Endothelial cell of umbilical vein (primary cell): ENCODE results near the gene RALGAPA1. TPM values are rescaled to one million over a fixed set of nuclear protein-coding genes. Genes with fewer than 3 reads are reported as not detected.

Source experiments
- BruUV-seq: library from RNA; stranded (reverse); fragments of 400-500 nt; replicated peaks from 2 replicates; lab custom pipeline; 2021; lab: Mats Ljungman, UMichigan
- CTCF ChIA-PET: fragments of 300-600, 350-600 bp; sonication (Branson Sonifier 250); formaldehyde crosslinking; loops from one replicate; lab custom pipeline; 2021; ENCODE audit warnings: antibody characterized with exemption, inconsistent platforms; lab: Charles Lee
- POLR2A ChIA-PET: fragments of 300-600, 350-600 bp; sonication (Branson Sonifier 250); formaldehyde crosslinking; loops from one replicate; lab custom pipeline; 2021; ENCODE audit warnings: antibody characterized with exemption, inconsistent platforms; lab: Charles Lee
- DNase-seq: peaks from one replicate; pipeline ENCODE4 v3.0.0-alpha.2; 2011; ENCODE audit warnings: low read depth, low spot score
- FAIRE-seq: peaks from 2 replicates; lab custom pipeline; 2011; peaks lifted over from hg19 to GRCh38; lab: Jason Lieb, UNC
- H2AFZ ChIP-seq: 2 replicates; pipeline ENCODE4 v1.6.0; 2012; ENCODE audit warnings: low read depth, low read length, control low read depth, inconsistent platforms
- H3K27ac ChIP-seq: 2 replicates; pipeline ENCODE4 v1.5.1; 2011; ENCODE audit warnings: low read depth, mild to moderate bottlenecking, control low read depth, low read length, moderate library complexity; ENCODE audit not compliant: insufficient read depth
- H3K27me3 ChIP-seq, 2 experiments: 2 replicates each; pipeline versions ENCODE4 v1.6.0 to v1.6.1; 2011; ENCODE audit warnings: low read length in 2 of 2, mixed read lengths in 1 of 2; ENCODE audit not compliant: control insufficient read depth in 2 of 2, insufficient read depth in 2 of 2
- H3K36me3 ChIP-seq, 2 experiments: 2 replicates in 1 of 2; 3 replicates in 1 of 2; pipeline ENCODE4 v1.5.1; 2011; ENCODE audit warnings: low read length in 2 of 2, mild to moderate bottlenecking in 1 of 2, moderate library complexity in 1 of 2; ENCODE audit not compliant: control insufficient read depth in 2 of 2, insufficient read depth in 2 of 2; ENCODE audit errors: extremely low read depth in 1 of 2
- H3K4me1 ChIP-seq: 3 replicates; pipeline ENCODE4 v1.5.1; 2011; ENCODE audit warnings: mild to moderate bottlenecking, low read length; ENCODE audit not compliant: control insufficient read depth, insufficient read depth; ENCODE audit errors: extremely low read depth
- H3K4me2 ChIP-seq: 2 replicates; pipeline ENCODE4 v1.6.1; 2011; ENCODE audit warnings: low read length, control low read depth, mixed read lengths; ENCODE audit not compliant: insufficient read depth
- H3K4me3 ChIP-seq, 3 experiments: fragments of 200-600 bp in 1 of 3; sonication (generic), shearing (Covaris generic) in 1 of 3; replicated peaks in 1 of 3; 2 replicates each; pipeline ENCODE4 v1.5.1; 2011 to 2016; ENCODE audit warnings: control low read depth in 3 of 3, low read length in 3 of 3, mild to moderate bottlenecking in 2 of 3, inconsistent platforms in 1 of 3, low read depth in 1 of 3, moderate library complexity in 1 of 3; ENCODE audit not compliant: insufficient read depth in 1 of 3
- H3K79me2 ChIP-seq: 2 replicates; pipeline ENCODE4 v1.6.0; 2012; ENCODE audit warnings: low read length, inconsistent platforms; ENCODE audit not compliant: control insufficient read depth, insufficient read depth
- H3K9ac ChIP-seq: replicated peaks from 2 replicates; pipeline ENCODE3; 2011; ENCODE audit warnings: low read length, control low read depth; ENCODE audit not compliant: insufficient read depth; ENCODE audit errors: extremely low read depth
- H3K9me1 ChIP-seq: replicated peaks from 3 replicates; pipeline ENCODE4 v1.6.0; 2011; ENCODE audit warnings: mild to moderate bottlenecking, low read length; ENCODE audit not compliant: control insufficient read depth, insufficient read depth; ENCODE audit errors: extremely low read depth
- H3K9me3 ChIP-seq: replicated peaks from 2 replicates; pipeline ENCODE4 v1.5.1; 2012; ENCODE audit warnings: low read length, inconsistent platforms; ENCODE audit not compliant: control insufficient read depth, insufficient read depth
- H4K20me1 ChIP-seq: replicated peaks from 2 replicates; pipeline ENCODE3; 2011; ENCODE audit warnings: mild to moderate bottlenecking, low read length; ENCODE audit not compliant: control insufficient read depth, insufficient read depth; ENCODE audit errors: extremely low read depth
- EZH2 ChIP-seq: IDR thresholded peaks from 2 replicates; pipeline ENCODE4 v1.6.1; 2012; ENCODE audit warnings: borderline replicate concordance, low read depth, mild to moderate bottlenecking, moderate library complexity, low read length, inconsistent platforms; ENCODE audit not compliant: severe bottlenecking
- FOS ChIP-seq: IDR thresholded peaks from 2 replicates; pipeline ENCODE4 v1.6.1; 2011; ENCODE audit warnings: mild to moderate bottlenecking, low read length, moderate library complexity, borderline replicate concordance; ENCODE audit not compliant: insufficient read depth
- GATA2 ChIP-seq: IDR thresholded peaks from 2 replicates; pipeline ENCODE4 v1.7.0; 2011; ENCODE audit warnings: low read depth, mild to moderate bottlenecking, moderate library complexity, mixed read lengths, low read length; ENCODE audit not compliant: insufficient read length, insufficient read depth
- JUN ChIP-seq: IDR thresholded peaks from 2 replicates; pipeline ENCODE4 v1.6.1; 2011; ENCODE audit warnings: borderline replicate concordance, low read depth; ENCODE audit not compliant: insufficient read length, insufficient read depth
- MYC ChIP-seq: IDR thresholded peaks from one replicate; pipeline ENCODE4 v1.6.1; 2011; ENCODE audit warnings: mild to moderate bottlenecking, low read depth, low read length
- POLR2A ChIP-seq: IDR thresholded peaks from 2 replicates; pipeline ENCODE4 v1.6.1; 2012; ENCODE audit warnings: low read depth, mild to moderate bottlenecking, control low read depth, low read length
- POLR2AphosphoS5 ChIP-seq: IDR thresholded peaks from 2 replicates; pipeline ENCODE4 v1.6.1; 2012; ENCODE audit warnings: low read depth, mild to moderate bottlenecking, control low read depth, low read length, moderate library complexity; ENCODE audit not compliant: insufficient read depth
- dilution Hi-C: fragments of 300-500 bp; cut with MboI; formaldehyde crosslinking; loops from one replicate; pipeline ENCODE4 v1.15.0; 2019; ENCODE audit warnings: low sequenced_read_pairs; ENCODE audit not compliant: extremely low pct_ligation_motif_present
- intact Hi-C: fragments of 100-400 bp; cut with micrococcal nuclease; formaldehyde crosslinking; loops from one replicate; pipeline ENCODE4 v1.10.0; 2022
- polyA plus RNA-seq, 4 experiments: library from polyadenylated mRNA; depleted of rRNA in 3 of 4; stranded (reverse) in 3 of 4; unstranded in 1 of 4; fragments of >200 nt; gene quantifications; 2 replicates each; pipeline versions ENCODE4 v1.2.1 to v1.2.3, GENCODE V29; 2011 to 2012; ENCODE audit warnings: missing spikeins in 1 of 4
- total RNA-seq: library from RNA; stranded (reverse); gene quantifications from 2 replicates; pipeline ENCODE4 v1.2.3, GENCODE V29; 2021
- TF ChIP-seq, protein P1 (sequence below): IDR thresholded peaks from 2 replicates; pipeline ENCODE4 v1.6.1; 2011; ENCODE audit not compliant: insufficient read depth, insufficient read length
- TF ChIP-seq, protein P2 (sequence below), 2 donors: IDR thresholded peaks; 1 replicate in 1 of 2; 2 replicates in 1 of 2; pipeline ENCODE4 v1.5.1; 2011; ENCODE audit warnings: low read length in 2 of 2, mild to moderate bottlenecking in 2 of 2, moderate library complexity in 2 of 2, control low read depth in 1 of 2, inconsistent platforms in 1 of 2, low read depth in 1 of 2; ENCODE audit not compliant: insufficient read depth in 1 of 2; ENCODE audit errors: extremely low read depth in 1 of 2

Gene RALGAPA1
- total and polyA plus RNA-seq, 2 donors (not counting 3 experiments of a cell fraction or from before 2014, with no cell fraction given) = 6.1 to 30.9 TPM

DNA sequence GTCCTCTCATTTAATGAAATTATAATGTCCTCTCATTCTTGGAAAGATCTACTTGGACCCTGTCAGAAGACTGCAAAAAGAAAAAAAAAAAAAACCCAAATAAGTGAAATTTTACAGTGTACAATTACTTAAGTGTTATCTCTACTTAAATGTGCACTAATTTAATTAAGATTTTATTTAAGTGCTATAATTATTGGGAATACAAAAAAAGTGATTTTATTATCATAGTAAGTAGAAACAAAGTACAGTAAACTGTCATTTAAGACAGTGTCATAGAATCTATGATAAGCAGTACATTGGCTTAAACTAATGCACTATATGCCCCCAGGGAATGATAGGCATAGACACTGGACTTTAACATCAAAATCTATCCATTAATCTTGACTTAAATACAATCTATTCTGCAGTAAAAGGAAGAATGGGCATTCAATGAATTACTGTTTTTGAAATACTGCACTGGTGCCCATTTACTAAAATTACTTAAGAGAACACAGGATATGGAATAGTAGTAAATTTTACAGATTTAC is 251.8 kb downstream of the RALGAPA1 start:
- DNase-seq (no peak), FAIRE-seq (no peak)
- CTCF ChIA-PET = interaction anchor here (1.7 kb wide), 1 partner anchor 118 kb away, joined by 4 read pairs; no protein-coding TSS in a partner anchor
- TF ChIP-seq, protein P1, sequence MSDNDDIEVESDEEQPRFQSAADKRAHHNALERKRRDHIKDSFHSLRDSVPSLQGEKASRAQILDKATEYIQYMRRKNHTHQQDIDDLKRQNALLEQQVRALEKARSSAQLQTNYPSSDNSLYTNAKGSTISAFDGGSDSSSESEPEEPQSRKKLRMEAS = no peak
- TF ChIP-seq JUN (no peak), POLR2AphosphoS5 (no peak), EZH2 (no peak), GATA2 (no peak), POLR2A (no peak), FOS (no peak), MYC (no peak)
- TF ChIP-seq, protein P2, sequence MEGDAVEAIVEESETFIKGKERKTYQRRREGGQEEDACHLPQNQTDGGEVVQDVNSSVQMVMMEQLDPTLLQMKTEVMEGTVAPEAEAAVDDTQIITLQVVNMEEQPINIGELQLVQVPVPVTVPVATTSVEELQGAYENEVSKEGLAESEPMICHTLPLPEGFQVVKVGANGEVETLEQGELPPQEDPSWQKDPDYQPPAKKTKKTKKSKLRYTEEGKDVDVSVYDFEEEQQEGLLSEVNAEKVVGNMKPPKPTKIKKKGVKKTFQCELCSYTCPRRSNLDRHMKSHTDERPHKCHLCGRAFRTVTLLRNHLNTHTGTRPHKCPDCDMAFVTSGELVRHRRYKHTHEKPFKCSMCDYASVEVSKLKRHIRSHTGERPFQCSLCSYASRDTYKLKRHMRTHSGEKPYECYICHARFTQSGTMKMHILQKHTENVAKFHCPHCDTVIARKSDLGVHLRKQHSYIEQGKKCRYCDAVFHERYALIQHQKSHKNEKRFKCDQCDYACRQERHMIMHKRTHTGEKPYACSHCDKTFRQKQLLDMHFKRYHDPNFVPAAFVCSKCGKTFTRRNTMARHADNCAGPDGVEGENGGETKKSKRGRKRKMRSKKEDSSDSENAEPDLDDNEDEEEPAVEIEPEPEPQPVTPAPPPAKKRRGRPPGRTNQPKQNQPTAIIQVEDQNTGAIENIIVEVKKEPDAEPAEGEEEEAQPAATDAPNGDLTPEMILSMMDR (IDR thresholded peaks at IDR 0.05; ENCODE audit: extremely low read depth in 1 of 2, insufficient read depth in 1 of 2, low read depth in 1 of 2, low read length in 2 of 2) = no peak
- no peaks in the 10 kb centered on the region for H3K9me1 ChIP-seq
- H2AFZ ChIP-seq = no peak overlapping the region
- no peak overlapping the region for H3K27ac ChIP-seq
- no peaks in the 10 kb centered on the region for H3K79me2 ChIP-seq
- intact Hi-C loops (loop anchor here (5.0 kb wide), 1 partner anchor 370 kb away; no protein-coding TSS in a partner anchor), dilution Hi-C loops (no loop called here)
- H3K4me2 ChIP-seq = no peak overlapping the region
- BruUV-seq = no TSS peak
- no peaks in the 10 kb centered on the region for H3K36me3 ChIP-seq
- H3K9me3 ChIP-seq = no peaks in the 10 kb centered on the region
- no peaks in the 10 kb centered on the region for H4K20me1 ChIP-seq
- POLR2A ChIA-PET = no interaction called here
- H3K4me1 ChIP-seq = peaks cover 3% of the 10 kb centered on the region
- H3K27me3 ChIP-seq = no peaks in the 10 kb centered on the region
- no peak overlapping the region for H3K4me3 ChIP-seq
- no peak overlapping the region for H3K9ac ChIP-seq
